OCI-LY1 (cell line): Measurements from ENCODE around the gene TMEM178B.

Experiments
- H2AFZ ChIP-seq: fragments of 200-600 bp; sonication (generic), shearing (Covaris generic); 2 replicates; pipeline ENCODE4 v1.6.0; 2014; ENCODE audit warnings: antibody characterized with exemption, mild to moderate bottlenecking, low read length
- H3F3A ChIP-seq: fragments of 200-600 bp; sonication (generic), shearing (Covaris generic); 2 replicates; pipeline ENCODE4 v1.6.0; 2014; ENCODE audit warnings: mild to moderate bottlenecking, antibody characterized with exemption, low read length, moderate library complexity; ENCODE audit not compliant: insufficient read depth
- H3K27ac ChIP-seq: fragments of 200-600 bp; sonication (generic); 2 replicates; pipeline ENCODE4 v1.5.1; 2014; ENCODE audit warnings: low read length, mixed run types, mild to moderate bottlenecking, low read depth; ENCODE audit not compliant: poor library complexity, severe bottlenecking
- H3K27me3 ChIP-seq: fragments of 200-600 bp; sonication (generic); 2 replicates; pipeline ENCODE4 v1.6.0; 2014; ENCODE audit warnings: antibody characterized with exemption, mild to moderate bottlenecking, low read length, moderate library complexity; ENCODE audit not compliant: insufficient read depth
- H3K36me3 ChIP-seq: fragments of 200-600 bp; sonication (generic); 2 replicates; pipeline ENCODE4 v1.6.1; 2014; ENCODE audit warnings: mild to moderate bottlenecking, antibody characterized with exemption, low read length, moderate library complexity, mixed read lengths; ENCODE audit not compliant: insufficient read depth
- H3K4me1 ChIP-seq: fragments of 200-600 bp; sonication (generic); 2 replicates; pipeline ENCODE4 v1.5.1; 2014; ENCODE audit warnings: mild to moderate bottlenecking, low read length, moderate library complexity; ENCODE audit not compliant: insufficient read depth, severe bottlenecking
- H3K4me2 ChIP-seq: fragments of 200-600 bp; sonication (generic), shearing (Covaris generic); 2 replicates; pipeline ENCODE4 v1.6.1; 2014; ENCODE audit warnings: low read length
- H3K4me3 ChIP-seq: fragments of 200-600 bp; sonication (generic); 2 replicates; pipeline ENCODE4 v1.5.1; 2014; ENCODE audit warnings: low read length, low read depth, mild to moderate bottlenecking, mixed read lengths; ENCODE audit not compliant: poor library complexity, severe bottlenecking
- H3K79me2 ChIP-seq: fragments of 200-600 bp; shearing (Covaris generic); 2 replicates; pipeline ENCODE4 v1.6.1; 2016; ENCODE audit warnings: mixed run types, low read length, mixed read lengths; ENCODE audit not compliant: insufficient read depth
- H3K9ac ChIP-seq: fragments of 200-600 bp; sonication (generic), shearing (Covaris generic); 2 replicates; pipeline ENCODE4 v1.6.1; 2014; ENCODE audit warnings: mild to moderate bottlenecking, low read length, mixed read lengths
- H3K9me2 ChIP-seq: fragments of 200-600 bp; sonication (generic), shearing (Covaris generic); 2 replicates; pipeline ENCODE4 v1.6.1; 2014; ENCODE audit warnings: low read depth, mild to moderate bottlenecking, low read length, mixed read lengths
- H3K9me3 ChIP-seq: fragments of 200-600 bp; shearing (Covaris generic); 2 replicates; pipeline ENCODE4 v1.6.1; 2014; ENCODE audit warnings: low read length, mixed read lengths
- H4K20me1 ChIP-seq: fragments of 200-600 bp; sonication (generic), shearing (Covaris generic); 2 replicates; pipeline ENCODE4 v1.6.0; 2016; ENCODE audit warnings: mild to moderate bottlenecking, low read length; ENCODE audit not compliant: insufficient read depth
- CTCF ChIP-seq: fragments of 200-600 bp; sonication (generic), shearing (Covaris generic); IDR thresholded peaks from 2 replicates; pipeline ENCODE4 v1.5.1; 2017; ENCODE audit warnings: mild to moderate bottlenecking, antibody characterized with exemption, low read length, moderate library complexity, mixed read lengths
- EZH2 ChIP-seq: fragments of 200-600 bp; sonication (generic), shearing (Covaris generic); IDR thresholded peaks from 2 replicates; pipeline ENCODE4 v1.8.0; 2017; ENCODE audit warnings: borderline replicate concordance, mixed run types, mild to moderate bottlenecking, antibody characterized with exemption, low read length, moderate library complexity, mixed read lengths

TMEM178B gene

DNA sequence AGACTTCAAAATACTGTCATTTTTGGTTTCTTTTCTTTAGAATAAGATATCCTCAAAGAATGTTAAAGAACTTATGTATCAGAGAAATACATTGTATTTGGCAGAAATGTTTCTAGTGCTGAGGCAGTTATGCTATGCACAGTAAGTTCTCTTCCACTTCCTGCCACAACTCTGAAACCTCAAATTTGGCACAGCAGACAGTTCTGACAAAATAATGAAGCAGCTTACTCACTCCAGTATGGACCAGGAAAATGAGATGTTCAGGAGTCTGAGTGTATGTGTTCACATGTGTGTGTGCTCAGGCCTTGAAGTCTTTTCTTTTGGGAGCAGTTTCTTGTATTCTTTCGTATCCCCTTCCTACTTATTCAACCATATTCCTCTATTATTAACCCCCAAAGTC lies 280.4 kb downstream of the TMEM178B start:
- Histone ChIP-seq H3K4me2 (no peak overlapping the region), H2AFZ (no peak overlapping the region), H3K27ac (no peak overlapping the region), H3K4me3 (no peak overlapping the region), H3K4me1 (no peaks in the 10 kb centered on the region), H3K36me3 (no peaks in the 10 kb centered on the region), H3K27me3 (no peaks in the 10 kb centered on the region; the same call in 1 of the 2 replicates), H3K9me2 (no peaks in the 10 kb centered on the region), H3K79me2 (no peaks in the 10 kb centered on the region), H4K20me1 (no peaks in the 10 kb centered on the region), H3F3A (no peaks in the 10 kb centered on the region), H3K9ac (no peak overlapping the region), H3K9me3 (no peaks in the 10 kb centered on the region)
- TF ChIP-seq CTCF: no peak
- no peak for TF ChIP-seq EZH2

DNA sequence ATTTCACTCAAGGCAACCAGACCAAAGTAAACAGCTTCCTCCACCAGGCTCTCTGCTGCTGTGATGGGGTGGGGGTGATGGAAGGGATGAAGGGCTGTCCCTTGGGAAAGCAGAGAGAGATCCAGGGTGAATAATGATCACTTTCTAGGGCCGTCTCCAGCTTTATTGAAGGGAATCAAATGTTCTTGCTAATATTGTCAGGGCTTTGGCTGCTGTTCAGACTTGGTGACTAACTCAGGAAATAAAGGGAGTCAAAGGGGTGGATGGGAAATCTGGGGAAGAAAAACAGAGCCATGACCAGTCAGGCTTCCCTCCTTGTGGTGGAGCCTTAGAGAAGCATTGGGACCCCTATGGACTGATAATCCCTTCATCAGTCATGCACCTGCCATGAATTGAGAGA lies 281.2 kb downstream of the TMEM178B start:
- H3K4me2 ChIP-seq: no peak overlapping the region
- no peak overlapping the region for H3K27ac ChIP-seq
- no peak overlapping the region for H3K9ac ChIP-seq

DNA sequence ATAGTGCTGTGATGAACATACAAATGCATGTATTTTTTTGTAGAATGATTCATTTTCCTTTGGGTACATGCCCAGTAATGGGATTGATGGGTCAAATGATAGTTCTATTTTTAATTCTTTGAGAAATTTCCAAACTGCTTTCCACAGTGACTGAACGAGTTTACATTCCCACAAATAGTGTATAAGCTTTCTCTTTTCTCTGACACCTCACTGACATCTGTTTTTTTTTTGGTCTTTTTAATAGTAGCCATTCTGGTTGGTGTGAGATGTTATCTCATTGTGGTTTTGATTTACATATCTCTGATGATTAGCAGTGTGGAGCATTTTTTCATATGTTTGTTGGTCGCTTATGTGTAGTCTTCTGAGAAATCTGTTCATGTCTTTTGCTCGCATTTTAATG lies 282.3 kb downstream of the TMEM178B start:
- Histone ChIP-seq H3K9me2 (no peaks in the 10 kb centered on the region), H3K27me3 (no peaks in the 10 kb centered on the region; the same call in none of the 2 replicates), H3F3A (no peaks in the 10 kb centered on the region), H4K20me1 (no peaks in the 10 kb centered on the region), H3K79me2 (no peaks in the 10 kb centered on the region), H3K4me3 (no peak overlapping the region), H3K9ac (no peak overlapping the region), H3K36me3 (no peaks in the 10 kb centered on the region), H2AFZ (no peak overlapping the region), H3K27ac (no peak overlapping the region), H3K9me3 (no peaks in the 10 kb centered on the region), H3K4me1 (no peaks in the 10 kb centered on the region), H3K4me2 (no peak overlapping the region)
- no peak for TF ChIP-seq EZH2
- no peak for TF ChIP-seq CTCF

More for the DNA sequence above, 281.2 kb downstream of the TMEM178B start:
- H3F3A ChIP-seq: no peaks in the 10 kb centered on the region
- no peaks in the 10 kb centered on the region for H3K36me3 ChIP-seq
- no peak overlapping the region for H2AFZ ChIP-seq
- H3K79me2 ChIP-seq: no peaks in the 10 kb centered on the region
- H3K4me3 ChIP-seq: no peak overlapping the region
- no peaks in the 10 kb centered on the region; the same call in 1 of the 2 replicates for H3K27me3 ChIP-seq
- no peak for TF ChIP-seq CTCF
- TF ChIP-seq EZH2: no peak
- no peaks in the 10 kb centered on the region for H4K20me1 ChIP-seq
- no peaks in the 10 kb centered on the region for H3K9me2 ChIP-seq
- H3K4me1 ChIP-seq: no peaks in the 10 kb centered on the region
- no peaks in the 10 kb centered on the region for H3K9me3 ChIP-seq
